ENCODE measurements around the gene PCBP3.
"Not testable (repeated sequence)": the region's sequence is repeated elsewhere in the genome, so short reads cannot be mapped to it uniquely, and the experiment has no call there.

GRCh38 chr21:45626127-45626526 is 17.4 kb upstream of the PCBP3 start:
- TF ChIP-seq POLR2AphosphoS5, POLR2A (IDR thresholded peaks at IDR 0.05; ENCODE audit: low read depth, low read length): not testable (repeated sequence)
